Upper lobe of right lung (tissue), 1 donor: Measurements from ENCODE around the gene WDR37. TPM values are rescaled to one million over a fixed set of nuclear protein-coding genes. Genes with fewer than 3 reads are reported as not detected.

Experiments used
- ATAC-seq: fragments of 200-7000 bp; cut with Tn5 transposase; one replicate; pipeline ENCODE4 v1.9.1; 2020; ENCODE audit warnings: mild to moderate bottlenecking, moderate library complexity
- DNase-seq: peaks from one replicate; pipeline ENCODE4 v3.0.0-alpha.2; 2020
- H3K27ac ChIP-seq: fragments of 200-600 bp; one replicate; pipeline ENCODE4 v1.8.0; 2022
- H3K27me3 ChIP-seq: fragments of 200-600 bp; one replicate; pipeline ENCODE4 v1.8.0; 2022; ENCODE audit warnings: mild to moderate bottlenecking
- H3K36me3 ChIP-seq: fragments of 200-600 bp; one replicate; pipeline ENCODE4 v1.8.0; 2022
- H3K4me1 ChIP-seq: fragments of 200-600 bp; one replicate; pipeline ENCODE4 v1.8.0; 2022
- H3K4me3 ChIP-seq: fragments of 200-600 bp; one replicate; pipeline ENCODE4 v1.8.0; 2022; ENCODE audit warnings: mild to moderate bottlenecking
- H3K9me3 ChIP-seq: fragments of 200-600 bp; one replicate; pipeline ENCODE4 v1.8.0; 2022
- CTCF ChIP-seq: fragments of 200-600 bp; IDR thresholded peaks from one replicate; pipeline ENCODE4 v1.8.0; 2022; ENCODE audit warnings: antibody characterized with exemption
- intact Hi-C: fragments of 100-400 bp; cut with DNase I; formaldehyde crosslinking; loops from one replicate; pipeline ENCODE4 v1.11.0; 2022
- total RNA-seq: library from RNA; stranded (reverse); fragmentation: NEBNext Ultra II Directional; extraction: Animal tissue kit (Norgen Biotek cat#: 25700); gene quantifications from one replicate; pipeline ENCODE4 v1.2.1, GENCODE V29; 2021
- donor health status: DM: no; HTN: yes; CAD: no; lungs with severe emphysema.

WDR37 gene
- total RNA-seq, 1 donor from 2014 or later, result 19.9 TPM

GRCh38 chr10:1120306-1120705 is 64.1 kb downstream of the WDR37 start:
- no peak for TF ChIP-seq CTCF
- Histone ChIP-seq H3K27ac (no peak overlapping the region), H3K27me3 (no peaks in the 10 kb centered on the region), H3K9me3 (no peaks in the 10 kb centered on the region), H3K4me1 (no peaks in the 10 kb centered on the region), H3K4me3 (no peak overlapping the region), H3K36me3 (peaks cover 84% of the 10 kb centered on the region)
- DNase-seq (no peak), ATAC-seq (no peak)
- intact Hi-C loops, result no loop called here

GRCh38 chr10:1120801-1121211 is 64.6 kb downstream of the WDR37 start:
- Histone ChIP-seq H3K27ac (no peak overlapping the region), H3K4me1 (no peaks in the 10 kb centered on the region), H3K9me3 (no peaks in the 10 kb centered on the region), H3K27me3 (no peaks in the 10 kb centered on the region), H3K36me3 (peaks cover 84% of the 10 kb centered on the region), H3K4me3 (no peak overlapping the region)
- DNase-seq, result no peak
- TF ChIP-seq CTCF, result no peak
- ATAC-seq, result no peak
- intact Hi-C loops, result no loop called here

- TF ChIP-seq CTCF, result no peak
- intact Hi-C loops, result no loop called here
- H3K9me3 ChIP-seq, result no peaks in the 10 kb centered on the region
- no peak overlapping the region for H3K4me3 ChIP-seq
- H3K27me3 ChIP-seq, result no peaks in the 10 kb centered on the region
- peaks cover 83% of the 10 kb centered on the region for H3K36me3 ChIP-seq
- no peak for DNase-seq
- no peaks in the 10 kb centered on the region for H3K4me1 ChIP-seq
- H3K27ac ChIP-seq, result no peak overlapping the region
- ATAC-seq, result no peak
Measured at GRCh38 chr10:1121271-1121970, 65.2 kb downstream of the WDR37 start.

GRCh38 chr10:1122349-1122748 is 66.2 kb downstream of the WDR37 start:
- no peak overlapping the region for H3K27ac ChIP-seq
- no peak for DNase-seq
- intact Hi-C loops, result no loop called here
- no peak overlapping the region for H3K4me3 ChIP-seq
- no peak for ATAC-seq
- no peaks in the 10 kb centered on the region for H3K27me3 ChIP-seq
- no peaks in the 10 kb centered on the region for H3K9me3 ChIP-seq
- H3K36me3 ChIP-seq, result peaks cover 83% of the 10 kb centered on the region
- TF ChIP-seq CTCF, result no peak
- H3K4me1 ChIP-seq, result no peaks in the 10 kb centered on the region

- no peak for TF ChIP-seq CTCF
- ATAC-seq, result no peak
- Histone ChIP-seq H3K4me1 (no peaks in the 10 kb centered on the region), H3K27ac (no peak overlapping the region), H3K4me3 (no peak overlapping the region), H3K36me3 (peaks cover 87% of the 10 kb centered on the region), H3K9me3 (no peaks in the 10 kb centered on the region), H3K27me3 (no peaks in the 10 kb centered on the region)
- DNase-seq, result no peak
- intact Hi-C loops, result no loop called here
Measured at GRCh38 chr10:1123198-1123597, 67.0 kb downstream of the WDR37 start.

GRCh38 chr10:1123972-1124371 is 67.8 kb downstream of the WDR37 start:
- TF ChIP-seq CTCF, result no peak
- ATAC-seq (no peak), DNase-seq (no peak)
- H3K9me3 ChIP-seq, result no peaks in the 10 kb centered on the region
- intact Hi-C loops, result no loop called here
- H3K4me3 ChIP-seq, result no peak overlapping the region
- H3K27ac ChIP-seq, result no peak overlapping the region
- H3K27me3 ChIP-seq, result no peaks in the 10 kb centered on the region
- H3K4me1 ChIP-seq, result no peaks in the 10 kb centered on the region
- peaks cover 89% of the 10 kb centered on the region for H3K36me3 ChIP-seq
